Activated CD8-positive, alpha-beta memory T cell treated with anti-CD3 and anti-CD28 coated beads for 48 hours (primary cell): ENCODE data around the gene PLEK.

Experiments used
- DNase-seq, 3 experiments: peaks; one replicate each; pipeline ENCODE4 v3.0.0-alpha.2; 2020; ENCODE audit warnings: low read depth in 2 of 3, low spot score in 2 of 3

Gene PLEK

GRCh38 chr2:68414876-68415275, 49.8 kb downstream of the PLEK start:
- no peak for DNase-seq

- DNase-seq: no peak
Observed at GRCh38 chr2:68415521-68415920, 50.4 kb downstream of the PLEK start.

- DNase-seq: no peak
Observed at GRCh38 chr2:68416081-68416675, 51.1 kb downstream of the PLEK start.

- no peak for DNase-seq
Observed at GRCh38 chr2:68417926-68418325, 52.8 kb downstream of the PLEK start.

- DNase-seq: no peak
Observed at GRCh38 chr2:68418419-68418818, 53.3 kb downstream of the PLEK start.

- no peak for DNase-seq
Observed at GRCh38 chr2:68418855-68419254, 53.8 kb downstream of the PLEK start.

- DNase-seq: no peak
Observed at GRCh38 chr2:68420254-68420910, 55.3 kb downstream of the PLEK start.

- no peak for DNase-seq
Observed at GRCh38 chr2:68423966-68424650, 59.0 kb downstream of the PLEK start.

GRCh38 chr2:68425503-68425902, 60.4 kb downstream of the PLEK start:
- no peak for DNase-seq

GRCh38 chr2:68426446-68426845, 61.4 kb downstream of the PLEK start:
- DNase-seq: no peak

- no peak for DNase-seq
Observed at GRCh38 chr2:68426848-68427579, 61.9 kb downstream of the PLEK start.

GRCh38 chr2:68428126-68428525, 63.0 kb downstream of the PLEK start:
- no peak for DNase-seq

- DNase-seq: no peak
Observed at GRCh38 chr2:68428746-68429145, 63.7 kb downstream of the PLEK start.

GRCh38 chr2:68429311-68429826, 64.3 kb downstream of the PLEK start:
- no peak for DNase-seq

GRCh38 chr2:68431316-68431972, 66.4 kb downstream of the PLEK start:
- DNase-seq: no peak

- no peak for DNase-seq
Observed at GRCh38 chr2:68432696-68433658, 67.9 kb downstream of the PLEK start.

GRCh38 chr2:68434981-68435380, 69.9 kb downstream of the PLEK start:
- DNase-seq: no peak

- no peak for DNase-seq
Observed at GRCh38 chr2:68435615-68436014, 70.5 kb downstream of the PLEK start.

- DNase-seq: no peak
Observed at GRCh38 chr2:68436270-68436669, 71.2 kb downstream of the PLEK start.
